T-helper 1 cell treated with Interleukin-12 subunit alpha and Interleukin-12 subunit beta and Interleukin-4 antibody, amounts not matched to agents 30 μg/mL and 1 μg/mL, for 36 hours (primary cell): ENCODE measurements around the gene ECM1.

ENCODE experiments used
- H3K27ac Mint-ChIP-seq: one replicate; pipeline ENCODE4 v1.8.0; 2021; ENCODE audit warnings: mild to moderate bottlenecking, mixed read lengths
- H3K27me3 Mint-ChIP-seq: one replicate; pipeline ENCODE4 v1.8.0; 2021; ENCODE audit warnings: low read depth, mixed read lengths
- H3K36me3 Mint-ChIP-seq: one replicate; pipeline ENCODE4 v1.8.0; 2021; ENCODE audit warnings: low read depth, mixed read lengths
- H3K4me1 Mint-ChIP-seq: one replicate; pipeline ENCODE4 v1.8.0; 2021; ENCODE audit warnings: low read depth, mixed read lengths
- H3K4me3 Mint-ChIP-seq: one replicate; pipeline ENCODE4 v1.8.0; 2021; ENCODE audit warnings: mild to moderate bottlenecking, moderate library complexity, mixed read lengths
- H3K9me3 Mint-ChIP-seq: one replicate; pipeline ENCODE4 v1.8.0; 2021; ENCODE audit warnings: mixed read lengths

ECM1 gene

GRCh38 chr1:150516616-150517015 is 8.7 kb downstream of the ECM1 start:
- H3K36me3 Mint-ChIP-seq: peaks cover 3% of the 10 kb centered on the region
- no peak overlapping the region for H3K27ac Mint-ChIP-seq
- peak overlapping the region; percentile 92 for H3K4me3 Mint-ChIP-seq
- no peaks in the 10 kb centered on the region for H3K9me3 Mint-ChIP-seq
- peaks cover 19% of the 10 kb centered on the region for H3K4me1 Mint-ChIP-seq
- H3K27me3 Mint-ChIP-seq: no peaks in the 10 kb centered on the region

GRCh38 chr1:150521196-150521968 is 13.5 kb downstream of the ECM1 start:
- H3K9me3 Mint-ChIP-seq: no peaks in the 10 kb centered on the region
- peaks cover 9% of the 10 kb centered on the region for H3K4me1 Mint-ChIP-seq
- H3K36me3 Mint-ChIP-seq: no peaks in the 10 kb centered on the region
- no peak overlapping the region for H3K4me3 Mint-ChIP-seq
- H3K27ac Mint-ChIP-seq: no peak overlapping the region
- H3K27me3 Mint-ChIP-seq: peaks cover 3% of the 10 kb centered on the region

GRCh38 chr1:150525348-150525747 is 17.4 kb downstream of the ECM1 start:
- no peak overlapping the region for H3K27ac Mint-ChIP-seq
- H3K36me3 Mint-ChIP-seq: no peaks in the 10 kb centered on the region
- H3K4me1 Mint-ChIP-seq: peaks cover 4% of the 10 kb centered on the region
- H3K9me3 Mint-ChIP-seq: no peaks in the 10 kb centered on the region
- H3K4me3 Mint-ChIP-seq: no peak overlapping the region
- peaks cover 3% of the 10 kb centered on the region for H3K27me3 Mint-ChIP-seq

GRCh38 chr1:150528196-150528595 is 20.3 kb downstream of the ECM1 start:
- H3K9me3 Mint-ChIP-seq: no peaks in the 10 kb centered on the region
- no peak overlapping the region for H3K4me3 Mint-ChIP-seq
- no peak overlapping the region for H3K27ac Mint-ChIP-seq
- peaks cover 3% of the 10 kb centered on the region for H3K27me3 Mint-ChIP-seq
- H3K36me3 Mint-ChIP-seq: no peaks in the 10 kb centered on the region
- peaks cover 4% of the 10 kb centered on the region for H3K4me1 Mint-ChIP-seq

- Mint-ChIP-seq H3K27ac (no peak overlapping the region), H3K4me1 (peaks cover 4% of the 10 kb centered on the region), H3K4me3 (no peak overlapping the region), H3K27me3 (no peaks in the 10 kb centered on the region), H3K36me3 (no peaks in the 10 kb centered on the region), H3K9me3 (no peaks in the 10 kb centered on the region)
These were observed 21.1 kb downstream of the ECM1 start for GRCh38 chr1:150529017-150529416.

- H3K36me3 Mint-ChIP-seq: no peaks in the 10 kb centered on the region
- peaks cover 4% of the 10 kb centered on the region for H3K4me1 Mint-ChIP-seq
- no peak overlapping the region for H3K4me3 Mint-ChIP-seq
- no peaks in the 10 kb centered on the region for H3K9me3 Mint-ChIP-seq
- H3K27me3 Mint-ChIP-seq: no peaks in the 10 kb centered on the region
- H3K27ac Mint-ChIP-seq: no peak overlapping the region
These were observed 22.7 kb downstream of the ECM1 start for GRCh38 chr1:150530491-150531159.

GRCh38 chr1:150532860-150533259 is 25.0 kb downstream of the ECM1 start:
- H3K27ac Mint-ChIP-seq: no peak overlapping the region
- no peaks in the 10 kb centered on the region for H3K36me3 Mint-ChIP-seq
- H3K4me3 Mint-ChIP-seq: no peak overlapping the region
- H3K4me1 Mint-ChIP-seq: peaks cover 4% of the 10 kb centered on the region
- no peaks in the 10 kb centered on the region for H3K27me3 Mint-ChIP-seq
- no peaks in the 10 kb centered on the region for H3K9me3 Mint-ChIP-seq

- Mint-ChIP-seq H3K4me1 (peaks cover 4% of the 10 kb centered on the region), H3K9me3 (no peaks in the 10 kb centered on the region), H3K36me3 (no peaks in the 10 kb centered on the region), H3K27me3 (peaks cover under 1% of the 10 kb centered on the region), H3K4me3 (no peak overlapping the region), H3K27ac (no peak overlapping the region)
These were observed 26.1 kb downstream of the ECM1 start for GRCh38 chr1:150534002-150534401.

GRCh38 chr1:150535511-150536287 is 27.8 kb downstream of the ECM1 start:
- Mint-ChIP-seq H3K27ac (no peak overlapping the region), H3K9me3 (no peaks in the 10 kb centered on the region)

GRCh38 chr1:150536836-150537731 is 29.2 kb downstream of the ECM1 start:
- no peaks in the 10 kb centered on the region for H3K36me3 Mint-ChIP-seq
- H3K4me1 Mint-ChIP-seq: peaks cover 4% of the 10 kb centered on the region
- H3K27ac Mint-ChIP-seq: no peak overlapping the region
- peaks cover 6% of the 10 kb centered on the region for H3K27me3 Mint-ChIP-seq
- H3K9me3 Mint-ChIP-seq: no peaks in the 10 kb centered on the region
- H3K4me3 Mint-ChIP-seq: no peak overlapping the region

More at GRCh38 chr1:150535511-150536287, 27.8 kb downstream of the ECM1 start:
- Mint-ChIP-seq H3K27me3 (peaks cover 6% of the 10 kb centered on the region), H3K4me3 (no peak overlapping the region), H3K4me1 (peaks cover 4% of the 10 kb centered on the region), H3K36me3 (no peaks in the 10 kb centered on the region)

GRCh38 chr1:150537732-150538684 is 30.1 kb downstream of the ECM1 start:
- Mint-ChIP-seq H3K4me3 (no peak overlapping the region), H3K4me1 (no peaks in the 10 kb centered on the region), H3K27me3 (peaks cover 6% of the 10 kb centered on the region), H3K9me3 (no peaks in the 10 kb centered on the region), H3K27ac (no peak overlapping the region), H3K36me3 (no peaks in the 10 kb centered on the region)

GRCh38 chr1:150543500-150544143 is 35.7 kb downstream of the ECM1 start:
- H3K27me3 Mint-ChIP-seq: peaks cover 22% of the 10 kb centered on the region
- H3K9me3 Mint-ChIP-seq: no peaks in the 10 kb centered on the region
- H3K36me3 Mint-ChIP-seq: no peaks in the 10 kb centered on the region
- H3K4me1 Mint-ChIP-seq: peaks cover 3% of the 10 kb centered on the region
- no peak overlapping the region for H3K4me3 Mint-ChIP-seq
- H3K27ac Mint-ChIP-seq: no peak overlapping the region

GRCh38 chr1:150544204-150544603 is 36.3 kb downstream of the ECM1 start:
- Mint-ChIP-seq H3K27me3 (peaks cover 20% of the 10 kb centered on the region), H3K36me3 (no peaks in the 10 kb centered on the region), H3K9me3 (no peaks in the 10 kb centered on the region), H3K4me1 (peaks cover 4% of the 10 kb centered on the region), H3K27ac (no peak overlapping the region), H3K4me3 (no peak overlapping the region)
